MM.1S (cell line): ENCODE measurements around the gene AIMP1.

Experiments
- DNase-seq: peaks from one replicate; pipeline ENCODE4 v3.0.0-alpha.2; 2015
- H2AFZ ChIP-seq: fragments of 300-600 bp; sonication (generic); 2 replicates; pipeline ENCODE4 v1.6.0; 2016; ENCODE audit warnings: antibody characterized with exemption, low read length
- H3F3A ChIP-seq: fragments of 300-600 bp; sonication (generic); 2 replicates; pipeline ENCODE4 v1.6.1; 2016; ENCODE audit warnings: mild to moderate bottlenecking, antibody characterized with exemption, low read length, moderate library complexity, mixed read lengths; ENCODE audit not compliant: insufficient read depth
- H3K27ac ChIP-seq: fragments of 300-600 bp; sonication (generic); 2 replicates; pipeline ENCODE4 v1.5.1; 2016; ENCODE audit warnings: mild to moderate bottlenecking, low read length
- H3K27me3 ChIP-seq: fragments of 300-600 bp; sonication (generic); replicated peaks from 2 replicates; pipeline ENCODE4 v1.6.0; 2016; ENCODE audit warnings: low read length; ENCODE audit not compliant: insufficient read depth
- H3K36me3 ChIP-seq: fragments of 300-600 bp; sonication (generic); replicated peaks from 2 replicates; pipeline ENCODE4 v1.6.1; 2016; ENCODE audit warnings: mild to moderate bottlenecking, low read length, mixed read lengths; ENCODE audit not compliant: insufficient read depth
- H3K4me1 ChIP-seq: fragments of 300-600 bp; sonication (generic); 2 replicates; pipeline ENCODE4 v1.6.1; 2016; ENCODE audit warnings: low read length, mixed read lengths
- H3K4me2 ChIP-seq: fragments of 300-600 bp; sonication (generic); 2 replicates; pipeline ENCODE4 v1.6.0; 2016; ENCODE audit warnings: low read depth, low read length
- H3K4me3 ChIP-seq: fragments of 300-600 bp; sonication (generic); 2 replicates; pipeline ENCODE4 v1.5.1; 2016; ENCODE audit warnings: low read length, mixed read lengths
- H3K79me2 ChIP-seq: fragments of 300-600 bp; sonication (generic); 2 replicates; pipeline ENCODE4 v1.6.1; 2016; ENCODE audit warnings: mixed run types, low read length, mixed read lengths
- H3K9ac ChIP-seq: fragments of 300-600 bp; sonication (generic); 2 replicates; pipeline ENCODE4 v1.6.1; 2016; ENCODE audit warnings: low read length, mixed read lengths
- H3K9me2 ChIP-seq: fragments of 300-600 bp; sonication (generic); replicated peaks from 2 replicates; pipeline ENCODE4 v1.6.1; 2016; ENCODE audit warnings: mild to moderate bottlenecking, low read length, mixed read lengths; ENCODE audit not compliant: insufficient read depth
- H3K9me3 ChIP-seq: fragments of 300-600 bp; sonication (generic); replicated peaks from 2 replicates; pipeline ENCODE4 v1.6.1; 2016; ENCODE audit warnings: mild to moderate bottlenecking, low read length, mixed read lengths; ENCODE audit not compliant: insufficient read depth
- H4K20me1 ChIP-seq: fragments of 300-600 bp; sonication (generic); 2 replicates; pipeline ENCODE4 v1.6.1; 2016; ENCODE audit warnings: mild to moderate bottlenecking, low read length, moderate library complexity, mixed read lengths; ENCODE audit not compliant: insufficient read depth
- CTCF ChIP-seq: fragments of 300-600 bp; sonication (generic); IDR thresholded peaks from 2 replicates; pipeline ENCODE4 v1.5.1; 2016; ENCODE audit warnings: antibody characterized with exemption, low read length, mixed read lengths
- EZH2 ChIP-seq: fragments of 300-600 bp; sonication (generic); optimal IDR thresholded peaks from 2 replicates; pipeline ENCODE3; 2017; ENCODE audit warnings: low read depth, mild to moderate bottlenecking, antibody characterized with exemption, low read length, mixed read lengths
- EZH2phosphoT487 ChIP-seq: fragments of 300-600 bp; sonication (generic); IDR thresholded peaks from 2 replicates; pipeline ENCODE4 v1.6.1; 2018; ENCODE audit warnings: antibody characterized with exemption, low read length

The AIMP1 gene

GRCh38 chr4:106337916-106338315, 21.6 kb downstream of the AIMP1 start:
- Histone ChIP-seq H3K4me2 (no peak overlapping the region), H3K4me3 (no peak overlapping the region), H3K79me2 (peaks cover 32% of the 10 kb centered on the region), H2AFZ (no peak overlapping the region), H3K9me3 (no peaks in the 10 kb centered on the region), H3F3A (no peaks in the 10 kb centered on the region; the same call in 1 of the 2 replicates), H3K36me3 (peaks cover 6% of the 10 kb centered on the region; the same call in 1 of the 2 replicates), H3K27me3 (no peaks in the 10 kb centered on the region), H4K20me1 (0 out of 2 replicates have a peak, but pooled peaks cover 5% of the 10 kb centered on the region), H3K9ac (no peak overlapping the region), H3K27ac (no peak overlapping the region), H3K4me1 (no peaks in the 10 kb centered on the region), H3K9me2 (no peaks in the 10 kb centered on the region)
- TF ChIP-seq EZH2phosphoT487 (no peak), CTCF (no peak), EZH2 (no peak)
- DNase-seq, result no peak

- Histone ChIP-seq H3F3A (no peaks in the 10 kb centered on the region; the same call in 1 of the 2 replicates), H3K4me2 (no peak overlapping the region), H3K9ac (no peak overlapping the region), H3K36me3 (peaks cover 6% of the 10 kb centered on the region; the same call in 1 of the 2 replicates), H3K9me2 (no peaks in the 10 kb centered on the region), H3K27ac (no peak overlapping the region), H3K9me3 (no peaks in the 10 kb centered on the region), H4K20me1 (0 out of 2 replicates have a peak, but pooled peaks cover 5% of the 10 kb centered on the region), H2AFZ (no peak overlapping the region), H3K4me1 (no peaks in the 10 kb centered on the region), H3K79me2 (peaks cover 39% of the 10 kb centered on the region), H3K4me3 (no peak overlapping the region), H3K27me3 (no peaks in the 10 kb centered on the region)
- TF ChIP-seq CTCF (no peak), EZH2phosphoT487 (no peak), EZH2 (no peak)
- no peak for DNase-seq
These were observed 22.3 kb downstream of the AIMP1 start for GRCh38 chr4:106338671-106339070.

GRCh38 chr4:106339431-106339830, 23.1 kb downstream of the AIMP1 start:
- no peaks in the 10 kb centered on the region for H3K4me1 ChIP-seq
- H3K9me2 ChIP-seq, result no peaks in the 10 kb centered on the region
- no peak overlapping the region for H3K4me3 ChIP-seq
- H3K9me3 ChIP-seq, result no peaks in the 10 kb centered on the region
- no peak overlapping the region for H3K4me2 ChIP-seq
- no peak overlapping the region for H2AFZ ChIP-seq
- no peak overlapping the region for H3K27ac ChIP-seq
- DNase-seq, result no peak
- H3K36me3 ChIP-seq, result peaks cover 6% of the 10 kb centered on the region; the same call in 1 of the 2 replicates
- H4K20me1 ChIP-seq, result 0 out of 2 replicates have a peak, but pooled peaks cover 5% of the 10 kb centered on the region
- no peak for TF ChIP-seq EZH2
- TF ChIP-seq EZH2phosphoT487, result no peak
- no peak for TF ChIP-seq CTCF
- peaks cover 43% of the 10 kb centered on the region for H3K79me2 ChIP-seq
- no peak overlapping the region for H3K9ac ChIP-seq
- H3K27me3 ChIP-seq, result no peaks in the 10 kb centered on the region
- H3F3A ChIP-seq, result no peaks in the 10 kb centered on the region; the same call in 1 of the 2 replicates
